Measurements from ENCODE around the gene TNFSF8.

The TNFSF8 gene

GRCh38 chr9:114930056-114930812, at the start of gene TNFSF8:
Gene TNFSF8, minus strand, starts transcription at chr9:114930591. Its CDS starts 288 bp downstream, at chr9:114930303.
- no peak for DNase-seq

- no peak for DNase-seq
Measured at GRCh38 chr9:114973216-114973615, 42.8 kb upstream of the TNFSF8 start.

- DNase-seq, result no peak
Measured at GRCh38 chr9:114972510-114973136, 42.2 kb upstream of the TNFSF8 start.

GRCh38 chr9:114969269-114969668, 38.9 kb upstream of the TNFSF8 start:
- DNase-seq, result no peak

- peak; percentile 56 for DNase-seq
Measured at GRCh38 chr9:114968671-114969070, 38.3 kb upstream of the TNFSF8 start.

- DNase-seq, result no peak
Measured at GRCh38 chr9:114965564-114965963, 35.2 kb upstream of the TNFSF8 start.

- DNase-seq, result no peak
Measured at GRCh38 chr9:114962809-114963208, 32.4 kb upstream of the TNFSF8 start.

- DNase-seq, result no peak
Measured at GRCh38 chr9:114960276-114960675, 29.9 kb upstream of the TNFSF8 start.

GRCh38 chr9:114958844-114959235, 28.4 kb upstream of the TNFSF8 start:
- DNase-seq, result no peak

GRCh38 chr9:114958021-114958843, 27.8 kb upstream of the TNFSF8 start:
- no peak for DNase-seq

- no peak for DNase-seq
Measured at GRCh38 chr9:114957558-114957957, 27.2 kb upstream of the TNFSF8 start.

GRCh38 chr9:114954956-114955582, 24.7 kb upstream of the TNFSF8 start:
- DNase-seq, result peak; percentile 8

GRCh38 chr9:114953959-114954358, 23.6 kb upstream of the TNFSF8 start:
- no peak for DNase-seq

GRCh38 chr9:114953046-114953445, 22.7 kb upstream of the TNFSF8 start:
- DNase-seq, result no peak

GRCh38 chr9:114950761-114951160, 20.4 kb upstream of the TNFSF8 start:
- no peak for DNase-seq

GRCh38 chr9:114947058-114947457, 16.7 kb upstream of the TNFSF8 start:
- DNase-seq, result no peak

- DNase-seq, result no peak
Measured at GRCh38 chr9:114945616-114946412, 15.4 kb upstream of the TNFSF8 start.

GRCh38 chr9:114941376-114941775, 11.0 kb upstream of the TNFSF8 start:
- DNase-seq, result no peak

- no peak for DNase-seq
Measured at GRCh38 chr9:114938687-114939575, 8.5 kb upstream of the TNFSF8 start.

- DNase-seq, result no peak
Measured at GRCh38 chr9:114937516-114937915, 7.1 kb upstream of the TNFSF8 start.

GRCh38 chr9:114936581-114936980, 6.2 kb upstream of the TNFSF8 start:
- no peak for DNase-seq
